ENCODE measurements around the gene CYREN.

Gene CYREN

GRCh38 chr7:135197906-135198655 lies 27.6 kb upstream of the CYREN start:
- DNase-seq (ENCODE audit: extremely low read depth in 1 of 2, low read depth in 1 of 2): no peak

GRCh38 chr7:135197343-135197742 lies 26.8 kb upstream of the CYREN start:
- no peak for DNase-seq (ENCODE audit: extremely low read depth in 1 of 2, low read depth in 1 of 2)

- DNase-seq (ENCODE audit: extremely low read depth in 1 of 2, low read depth in 1 of 2): no peak
These were observed 25.6 kb upstream of the CYREN start for GRCh38 chr7:135195968-135196629.

- DNase-seq (ENCODE audit: extremely low read depth in 1 of 2, low read depth in 1 of 2): no peak
These were observed 24.6 kb upstream of the CYREN start for GRCh38 chr7:135195156-135195555.

GRCh38 chr7:135194494-135195095 lies 24.1 kb upstream of the CYREN start:
- no peak for DNase-seq (ENCODE audit: extremely low read depth in 1 of 2, low read depth in 1 of 2)

- DNase-seq (ENCODE audit: extremely low read depth in 1 of 2, low read depth in 1 of 2): no peak
These were observed 23.1 kb upstream of the CYREN start for GRCh38 chr7:135193615-135194081.

- no peak for DNase-seq (ENCODE audit: extremely low read depth in 1 of 2, low read depth in 1 of 2)
These were observed 22.5 kb upstream of the CYREN start for GRCh38 chr7:135192914-135193536.

GRCh38 chr7:135190703-135191102 lies 20.2 kb upstream of the CYREN start:
- no peak for DNase-seq (ENCODE audit: extremely low read depth in 1 of 2, low read depth in 1 of 2)

GRCh38 chr7:135189961-135190360 lies 19.5 kb upstream of the CYREN start:
- DNase-seq (ENCODE audit: extremely low read depth in 1 of 2, low read depth in 1 of 2): no peak

- DNase-seq (ENCODE audit: extremely low read depth in 1 of 2, low read depth in 1 of 2): no peak
These were observed 18.7 kb upstream of the CYREN start for GRCh38 chr7:135189221-135189662.

GRCh38 chr7:135188298-135188984 lies 17.9 kb upstream of the CYREN start:
- DNase-seq (ENCODE audit: extremely low read depth in 1 of 2, low read depth in 1 of 2): no peak

GRCh38 chr7:135186841-135187253 lies 16.3 kb upstream of the CYREN start:
- no peak for DNase-seq (ENCODE audit: extremely low read depth in 1 of 2, low read depth in 1 of 2)

GRCh38 chr7:135186261-135186540 lies 15.7 kb upstream of the CYREN start:
- no peak for DNase-seq (ENCODE audit: extremely low read depth in 1 of 2, low read depth in 1 of 2)

- no peak for DNase-seq (ENCODE audit: extremely low read depth in 1 of 2, low read depth in 1 of 2)
These were observed 15.2 kb upstream of the CYREN start for GRCh38 chr7:135185471-135186260.

- no peak for DNase-seq (ENCODE audit: extremely low read depth in 1 of 2, low read depth in 1 of 2)
These were observed 13.8 kb upstream of the CYREN start for GRCh38 chr7:135184254-135184841.

GRCh38 chr7:135183478-135183877 lies 13.0 kb upstream of the CYREN start:
- DNase-seq (ENCODE audit: extremely low read depth in 1 of 2, low read depth in 1 of 2): no peak

GRCh38 chr7:135181929-135182678 lies 11.6 kb upstream of the CYREN start:
- DNase-seq (ENCODE audit: extremely low read depth in 1 of 2, low read depth in 1 of 2): no peak

GRCh38 chr7:135181261-135181928 lies 10.9 kb upstream of the CYREN start:
- no peak for DNase-seq (ENCODE audit: extremely low read depth in 1 of 2, low read depth in 1 of 2)

- no peak for DNase-seq (ENCODE audit: extremely low read depth in 1 of 2, low read depth in 1 of 2)
These were observed 9.6 kb upstream of the CYREN start for GRCh38 chr7:135180122-135180521.

All from activated CD8-positive, alpha-beta memory T cell treated with anti-CD3 and anti-CD28 coated beads for 1 hour (primary cell).